ENCODE measurements around the gene RAB3IP.
"Not testable (repeated sequence)": the region's sequence is repeated elsewhere in the genome, so short reads cannot be mapped to it uniquely, and the experiment has no call there.

RAB3IP gene

GRCh38 chr12:69835081-69835480, 96.4 kb downstream of the RAB3IP start:
- DNase-seq (ENCODE audit: low spot score): no peak

GRCh38 chr12:69836015-69836414, 97.4 kb downstream of the RAB3IP start:
- no peak for DNase-seq (ENCODE audit: low spot score)

DNA sequence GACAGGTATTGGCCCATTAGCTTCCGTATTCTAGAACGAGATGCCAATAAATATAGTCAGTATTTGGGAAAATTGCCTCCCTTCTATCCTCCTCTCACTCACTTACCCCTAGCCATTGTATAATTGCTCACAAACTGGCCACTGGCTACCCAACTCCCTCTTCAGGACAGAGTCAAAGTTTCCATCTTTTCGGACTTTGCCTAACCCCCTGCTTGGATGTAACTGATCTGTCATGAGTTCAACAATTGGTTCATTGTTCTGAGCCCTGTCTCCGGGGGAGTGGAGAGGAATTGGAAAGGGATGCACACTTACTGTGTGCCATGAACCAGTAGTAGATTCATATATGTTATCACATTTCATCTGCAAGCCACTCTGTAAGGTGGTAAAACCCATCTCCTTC, 98.5 kb downstream of the RAB3IP start:
- DNase-seq (ENCODE audit: low spot score): no peak

DNA sequence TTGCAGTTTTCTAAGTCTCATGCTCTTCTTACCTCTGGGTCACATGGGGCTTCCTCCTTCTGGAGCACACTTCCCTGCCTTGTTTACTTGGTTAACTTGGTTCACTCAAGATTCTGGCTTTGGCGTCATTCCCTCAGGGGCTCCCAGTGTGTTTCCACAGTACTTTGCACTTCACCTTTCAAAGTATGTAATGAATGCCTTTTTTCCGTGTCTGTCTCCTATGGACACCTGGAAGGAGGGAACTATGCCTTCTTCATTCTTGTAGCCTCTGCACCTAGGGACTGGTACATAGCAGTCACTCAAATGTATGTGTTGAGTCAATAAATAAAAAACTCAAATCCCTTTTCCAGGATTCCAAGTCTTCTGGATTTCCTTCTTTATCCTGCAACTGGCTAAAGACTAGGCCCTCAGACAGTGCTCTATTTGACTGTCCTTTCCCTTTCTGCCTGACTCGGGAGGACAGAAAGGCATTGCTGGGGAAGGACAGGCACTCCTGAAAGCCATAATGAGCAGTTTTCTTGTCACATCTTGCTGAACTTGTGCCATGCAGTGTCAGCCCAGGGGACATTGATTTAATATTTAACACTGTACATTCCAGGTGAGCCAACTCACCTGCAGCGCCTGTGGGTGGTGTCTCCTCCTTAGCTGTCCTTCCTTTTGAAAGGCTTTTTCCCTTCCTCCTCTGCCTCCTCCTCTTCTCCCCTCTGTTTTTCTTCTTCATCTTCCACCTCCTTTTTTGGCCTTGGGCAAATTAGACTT, 99.2 kb downstream of the RAB3IP start:
- DNase-seq (ENCODE audit: low spot score): no peak

DNA sequence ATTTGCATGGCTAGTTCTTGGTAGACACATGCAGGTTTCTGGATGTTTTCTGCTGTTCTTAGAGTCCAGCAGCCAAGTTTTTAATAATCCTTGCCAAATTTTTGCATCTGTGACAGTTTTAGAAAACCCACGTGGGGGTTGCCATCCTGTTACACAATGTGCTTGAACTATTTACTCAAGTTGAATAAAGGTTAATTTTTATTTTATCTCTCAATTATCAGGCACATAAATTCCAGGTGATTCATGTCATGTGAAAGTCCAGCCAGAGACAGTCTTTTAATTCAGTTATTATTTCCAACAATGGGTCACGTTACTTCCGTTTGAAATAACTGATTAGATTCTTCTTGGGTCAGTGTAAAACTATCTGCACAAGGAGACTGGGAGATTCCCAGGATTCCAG, 102.1 kb downstream of the RAB3IP start:
- DNase-seq (ENCODE audit: low spot score): no peak

DNA sequence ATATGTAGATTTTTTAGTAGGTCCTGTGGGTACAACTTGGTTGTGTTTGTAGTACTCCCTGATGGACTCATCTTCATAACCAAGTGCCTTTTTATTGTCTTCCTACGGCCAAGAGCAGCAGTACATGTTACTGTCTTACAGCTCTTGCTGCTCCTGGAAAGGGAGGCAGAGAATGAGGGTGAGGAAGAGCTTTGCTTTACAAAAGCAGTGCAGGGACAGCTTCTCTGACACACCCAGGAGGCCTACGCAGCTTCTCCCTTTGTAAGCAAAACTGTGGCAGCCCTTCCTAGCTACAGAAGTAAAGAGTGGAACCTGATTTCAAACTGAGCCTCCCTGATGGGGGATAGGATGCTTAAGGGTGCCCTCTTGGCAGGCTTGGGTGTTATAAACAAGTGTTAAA, 104.9 kb downstream of the RAB3IP start:
- no peak for DNase-seq (ENCODE audit: low spot score)

DNA sequence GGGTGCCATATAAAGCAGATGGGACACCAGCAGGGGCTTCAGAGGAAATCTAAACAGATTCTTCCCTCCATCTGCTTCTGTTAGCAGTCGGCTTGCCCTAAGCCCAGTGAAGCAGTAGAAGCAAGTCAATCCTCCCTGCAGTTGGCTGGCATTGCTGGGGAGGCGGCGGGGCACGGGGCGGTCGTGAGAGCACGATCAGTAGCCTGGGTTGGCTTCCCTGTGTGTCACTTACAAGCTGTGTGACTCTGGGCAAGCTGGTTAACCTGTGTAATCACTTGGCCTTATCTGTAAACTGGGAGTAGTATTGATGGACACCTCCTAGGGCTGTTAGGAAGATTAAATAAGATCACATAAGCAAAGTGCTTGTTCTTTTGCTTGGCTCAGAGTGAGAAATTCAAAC, 105.8 kb downstream of the RAB3IP start:
- no peak for DNase-seq (ENCODE audit: low spot score)

DNA sequence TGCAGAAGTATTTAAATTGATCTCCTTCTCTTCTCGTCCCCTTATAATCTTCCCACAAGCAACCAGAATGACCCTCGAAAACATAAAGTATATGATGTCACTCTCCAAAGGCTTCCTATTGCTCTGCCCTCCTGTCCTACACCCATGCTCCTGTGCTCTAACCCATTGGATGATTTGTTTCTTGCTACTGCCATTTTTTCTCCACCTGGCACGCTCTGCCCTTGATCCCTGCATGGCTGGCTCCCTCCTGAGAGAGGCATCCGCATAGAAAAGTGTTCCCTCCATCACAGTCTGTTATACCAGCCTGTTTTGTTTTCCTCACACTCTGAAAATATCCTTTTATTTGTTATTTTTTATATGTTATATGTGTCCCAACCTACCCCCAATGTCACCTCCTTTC, 106.2 kb downstream of the RAB3IP start:
- no peak for DNase-seq (ENCODE audit: low spot score)

DNA sequence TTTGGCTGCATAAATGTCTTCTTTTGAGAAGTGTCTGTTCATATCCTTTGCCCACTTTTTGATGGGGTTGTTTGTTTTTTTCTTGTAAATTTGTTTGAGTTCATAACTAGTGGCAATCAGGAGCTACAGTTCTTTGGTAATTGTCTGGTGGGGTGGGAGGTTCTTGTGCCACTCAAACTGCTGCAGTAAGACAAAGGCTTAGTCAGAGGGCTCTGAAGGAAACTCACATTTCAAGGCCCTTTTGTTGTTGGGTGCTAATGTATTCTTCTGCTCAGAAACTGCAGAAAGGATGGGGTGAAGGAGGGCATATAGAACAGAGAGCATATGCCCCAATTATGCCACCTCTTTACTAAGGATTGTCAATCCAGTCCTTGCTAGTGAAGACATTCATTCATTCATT, 108.3 kb downstream of the RAB3IP start:
- no peak for DNase-seq (ENCODE audit: low spot score)

DNA sequence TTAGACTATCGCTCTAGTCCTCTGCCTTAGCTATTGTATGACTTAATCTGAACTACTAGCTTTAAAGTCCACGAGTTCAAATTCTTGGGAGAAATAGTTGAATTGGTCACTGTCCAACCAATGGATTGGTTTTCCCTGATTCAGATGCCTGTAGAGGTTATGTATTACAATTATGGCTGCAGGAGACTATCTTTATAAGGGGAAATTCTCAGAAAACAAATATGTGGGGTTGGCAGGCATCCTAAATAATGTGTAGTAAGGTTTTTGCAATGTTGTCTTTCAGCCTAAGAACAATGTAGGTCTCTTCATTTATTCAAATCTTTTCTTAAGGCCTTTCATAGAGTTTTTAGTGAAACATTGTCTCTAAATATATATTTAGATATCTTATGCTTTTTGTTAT, 113.3 kb downstream of the RAB3IP start:
- no peak for DNase-seq (ENCODE audit: low spot score)

- not testable (repeated sequence) for DNase-seq (ENCODE audit: low spot score)
Measured at GRCh38 chr12:69853176-69853961, 114.7 kb downstream of the RAB3IP start.

- no peak for DNase-seq (ENCODE audit: low spot score)
Measured at GRCh38 chr12:69866698-69867097, 128.0 kb downstream of the RAB3IP start.

GRCh38 chr12:69868695-69869094, 130.0 kb downstream of the RAB3IP start:
- DNase-seq (ENCODE audit: low spot score): no peak

DNA sequence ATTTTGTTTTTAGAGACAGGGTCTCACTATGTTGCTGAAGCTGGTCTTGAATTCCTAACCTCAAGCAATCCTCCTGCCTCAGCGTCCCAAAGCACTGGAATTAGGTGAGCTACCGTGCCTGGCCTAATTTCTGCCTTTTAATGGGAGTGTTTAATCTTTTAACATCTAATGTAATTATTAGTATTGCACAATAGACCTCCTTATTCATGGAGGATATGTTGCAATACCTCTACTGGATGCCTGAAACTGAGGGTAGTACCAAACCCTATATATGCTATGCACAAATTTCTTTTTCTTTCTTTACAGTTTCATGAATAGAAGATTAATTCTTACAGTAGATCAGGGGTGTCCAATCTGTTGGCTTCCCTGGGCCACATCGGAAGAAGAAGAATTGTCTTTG, 134.1 kb downstream of the RAB3IP start:
- no peak for DNase-seq (ENCODE audit: low spot score)
